Activated CD4-positive, alpha-beta T cell treated with anti-CD3 and anti-CD28 coated beads, Interleukin-2, amount 50 U/mL, for 24 hours (primary cell): Measurements from ENCODE around the gene HIVEP3.

Source experiments
- DNase-seq, 2 donors: peaks; one replicate each; pipeline ENCODE4 v3.0.0-alpha.2; 2020; ENCODE audit warnings: low read depth in 1 of 2, low spot score in 1 of 2

HIVEP3 gene

GRCh38 chr1:41792485-41792770 lies 126.3 kb downstream of the HIVEP3 start:
- no peak for DNase-seq

DNA sequence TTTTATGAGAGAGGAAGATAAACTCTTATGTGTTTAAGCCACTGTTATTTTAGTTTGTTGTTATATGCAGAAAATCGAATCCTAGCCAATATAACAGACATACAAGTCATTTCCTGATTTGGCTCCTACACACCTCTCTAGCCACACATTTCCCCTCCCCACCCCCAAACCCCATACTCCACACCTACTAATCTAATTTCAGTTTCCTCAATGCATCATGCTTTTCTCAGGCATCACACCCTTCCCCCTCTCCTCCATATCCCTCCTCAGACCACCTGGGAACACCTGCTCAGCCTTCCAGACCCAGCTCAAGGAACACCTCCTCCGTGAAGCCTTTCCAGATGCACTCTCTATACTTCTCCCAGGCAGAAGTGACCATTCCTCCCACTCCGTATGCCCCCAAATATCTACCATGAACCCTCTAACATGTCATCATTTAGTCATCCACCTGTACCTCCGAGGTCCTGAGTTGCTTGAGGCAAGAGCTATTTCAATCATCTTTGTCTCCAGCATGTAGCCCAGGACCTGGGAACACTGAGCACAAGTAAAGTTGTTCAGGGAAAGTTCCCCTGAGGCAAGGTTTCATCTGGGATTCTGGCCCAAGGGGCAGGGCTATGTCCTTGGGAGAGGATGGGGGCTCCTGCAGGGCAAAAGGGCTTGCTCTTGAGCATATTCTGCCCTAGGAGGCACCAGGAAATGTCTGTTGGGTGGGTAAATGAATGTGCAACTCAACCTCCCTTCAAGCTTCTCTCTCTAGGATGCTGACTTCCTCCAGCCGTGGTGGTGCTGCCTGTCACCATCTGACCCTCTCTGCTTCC lies 126.8 kb downstream of the HIVEP3 start:
- DNase-seq, result peak in 1 of 2 donors; percentile 43

DNA sequence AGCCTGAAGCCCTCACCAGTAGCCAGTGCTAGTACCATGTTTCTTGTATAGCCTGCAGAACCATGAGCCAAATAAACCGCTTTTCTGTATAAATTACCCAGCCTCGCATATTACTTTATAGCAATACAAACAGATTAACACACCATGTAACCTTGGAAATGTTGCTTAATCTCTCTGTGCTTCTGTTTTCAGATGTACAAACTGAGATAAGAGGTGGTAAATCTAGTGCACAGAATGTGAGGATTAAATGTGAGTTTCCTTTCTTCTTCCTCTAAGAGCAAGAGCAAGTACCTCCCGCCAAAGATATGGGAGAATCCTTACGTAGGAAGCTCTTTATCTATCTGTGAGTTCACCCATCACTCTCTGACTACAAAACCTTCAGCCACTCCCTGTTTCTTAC lies 128.4 kb downstream of the HIVEP3 start:
- no peak for DNase-seq

DNA sequence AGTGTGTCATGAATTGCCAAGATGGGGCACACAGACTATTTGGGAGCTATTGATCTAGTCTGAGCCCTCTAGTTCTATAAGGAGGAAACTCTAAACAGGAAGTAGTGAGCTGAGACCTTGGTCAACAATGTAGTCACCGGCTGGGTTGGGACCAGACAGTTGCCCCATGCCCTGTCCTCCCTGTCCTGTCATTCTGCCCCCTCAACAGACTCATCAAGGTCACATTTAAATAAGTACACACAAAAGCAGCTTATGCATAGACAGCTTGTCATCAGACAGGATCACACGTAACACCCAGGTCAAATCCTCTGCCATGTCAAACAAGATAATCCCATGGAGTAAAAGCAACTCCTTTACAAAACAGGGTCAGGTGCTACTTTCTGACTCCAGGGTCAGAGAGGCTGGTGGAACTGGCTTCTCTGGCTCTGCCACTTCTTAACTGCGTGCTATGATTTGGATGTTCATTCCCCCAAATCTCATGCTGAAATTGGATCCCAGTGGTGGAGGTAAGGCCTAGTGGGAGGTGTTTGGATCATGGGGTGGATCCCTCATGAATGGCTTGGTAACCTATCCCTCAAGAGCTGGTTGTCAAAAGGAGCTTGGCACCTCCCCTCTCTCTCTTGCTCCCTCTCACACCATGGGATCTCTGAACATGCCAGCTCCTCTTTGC lies 128.9 kb downstream of the HIVEP3 start:
- no peak for DNase-seq

GRCh38 chr1:41788427-41788826 lies 130.3 kb downstream of the HIVEP3 start:
- no peak for DNase-seq

GRCh38 chr1:41784531-41785274 lies 134.0 kb downstream of the HIVEP3 start:
- DNase-seq, result no peak

DNA sequence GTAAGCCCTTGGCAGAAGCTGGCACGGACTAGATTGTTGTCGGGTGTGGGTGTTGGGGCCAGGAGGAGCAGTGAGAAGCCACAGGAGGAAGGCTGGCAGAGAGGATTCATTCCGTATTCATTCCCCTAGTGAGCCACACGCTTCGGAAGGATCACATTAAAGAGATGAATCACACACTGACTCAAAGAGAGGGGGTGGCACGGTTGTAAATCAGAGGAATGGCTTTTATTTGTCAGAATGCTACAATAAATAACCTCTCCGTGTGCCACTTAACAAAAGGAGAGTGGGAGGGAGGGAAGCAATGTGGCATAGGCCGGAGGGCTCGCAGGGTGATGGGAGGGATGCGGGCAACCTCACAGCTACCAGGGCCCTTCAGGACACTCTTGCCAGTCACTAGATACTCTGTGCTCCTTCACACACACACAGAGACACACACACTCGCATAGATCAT lies 135.5 kb downstream of the HIVEP3 start:
- DNase-seq, result peak in 1 of 2 donors; percentile 57

GRCh38 chr1:41780916-41781315 lies 137.8 kb downstream of the HIVEP3 start:
- no peak for DNase-seq

GRCh38 chr1:41780322-41780721 lies 138.4 kb downstream of the HIVEP3 start:
- no peak for DNase-seq

DNA sequence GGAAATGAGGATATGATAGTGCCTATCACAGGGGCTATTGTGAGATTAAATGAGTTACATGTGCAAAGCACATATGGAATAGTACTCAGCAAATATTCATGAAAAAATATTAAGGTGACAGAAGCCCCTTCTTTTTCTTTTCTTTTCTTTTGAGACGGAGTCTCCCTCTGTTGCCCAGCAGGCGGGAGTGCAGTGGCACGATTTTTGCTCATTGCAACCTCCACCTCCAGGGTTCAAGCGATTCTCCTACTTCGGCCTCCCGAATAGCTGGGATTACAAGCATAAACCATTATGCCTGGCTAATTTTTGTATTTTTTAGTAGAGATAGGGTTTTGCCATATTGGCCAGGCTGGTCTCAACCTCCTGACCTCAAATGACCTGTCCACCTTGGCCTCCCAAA lies 139.4 kb downstream of the HIVEP3 start:
- DNase-seq, result no peak

- DNase-seq, result no peak
These were observed 141.0 kb downstream of the HIVEP3 start for GRCh38 chr1:41777695-41778094.

DNA sequence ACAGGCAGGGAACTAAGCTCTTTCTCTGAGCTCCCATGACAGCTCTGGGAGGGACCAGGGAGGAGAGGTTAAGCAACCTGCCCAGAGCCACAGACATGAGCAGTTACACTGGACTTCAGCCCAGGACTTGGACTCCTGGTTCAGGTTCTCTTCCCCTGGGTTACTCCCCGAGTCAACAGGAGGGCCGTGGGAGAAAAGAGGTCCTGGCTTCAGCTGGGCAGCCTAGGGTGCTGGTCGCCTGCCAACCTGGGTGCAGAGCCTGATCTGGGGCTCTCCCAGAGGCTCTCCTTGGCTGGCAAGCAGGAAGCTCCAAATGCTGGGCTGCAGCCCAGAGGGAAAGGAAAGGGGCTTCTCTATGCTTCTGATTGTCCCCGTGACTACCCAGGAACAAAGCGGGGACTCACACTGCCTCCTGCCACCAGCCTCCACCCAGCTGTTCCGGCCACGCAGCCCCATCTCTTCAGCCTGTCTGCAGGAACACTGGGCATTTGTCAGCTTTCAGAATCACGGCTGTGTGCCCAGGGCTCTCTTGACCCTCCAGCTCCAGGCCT lies 141.8 kb downstream of the HIVEP3 start:
- DNase-seq, result no peak

DNA sequence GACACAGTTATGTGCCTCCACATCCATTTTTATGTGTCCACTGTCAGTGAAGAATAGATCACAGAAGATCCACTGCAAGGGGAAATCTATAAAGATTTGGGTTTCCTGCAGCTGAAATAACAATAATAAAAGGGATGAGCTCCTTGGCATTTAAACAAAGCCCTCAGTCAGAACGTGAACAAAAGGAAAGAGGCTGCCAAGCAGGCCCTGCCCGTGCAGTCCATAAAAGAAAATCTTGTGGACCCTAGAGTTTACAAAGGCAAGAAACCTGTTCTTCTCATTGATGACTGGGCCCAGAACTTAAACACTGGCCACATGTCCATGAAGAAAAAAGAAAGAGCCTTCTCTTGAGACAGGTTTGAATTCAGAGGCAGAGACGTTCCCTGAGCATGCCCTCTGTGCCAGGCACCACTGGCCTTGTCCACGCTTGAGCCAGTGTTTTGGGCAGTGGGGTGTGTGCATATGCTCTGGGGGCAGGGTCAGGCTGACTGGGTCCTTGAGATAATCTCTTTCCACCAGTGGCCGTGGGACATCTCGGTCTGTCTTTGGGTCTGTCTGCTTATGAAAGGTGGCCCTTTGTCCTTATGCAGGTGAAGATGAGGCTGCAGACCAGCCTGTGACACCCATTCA lies 142.7 kb downstream of the HIVEP3 start:
- no peak for DNase-seq

DNA sequence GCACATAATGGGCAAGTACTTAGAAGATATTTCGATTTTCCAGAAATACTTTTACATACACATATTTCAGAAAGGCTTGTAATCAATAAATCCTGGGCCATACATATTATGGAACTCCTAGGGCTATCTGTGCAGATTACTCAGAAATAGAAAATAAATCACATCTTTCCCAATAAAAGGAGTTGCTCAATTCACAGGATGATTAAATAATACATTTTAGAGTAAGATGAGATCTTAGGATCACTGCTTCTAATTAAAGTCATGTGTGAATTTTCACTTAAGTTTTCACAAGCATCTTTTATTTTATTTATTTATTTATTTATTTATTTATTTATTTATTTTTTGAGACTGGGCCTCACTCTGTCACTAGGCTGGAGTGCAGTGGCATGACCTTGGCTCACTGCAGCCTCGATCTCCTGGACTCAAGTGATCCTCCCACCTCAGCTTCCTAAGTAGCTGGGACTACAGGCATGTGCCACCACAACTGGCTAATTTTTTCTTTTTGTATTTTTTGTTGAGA lies 144.2 kb downstream of the HIVEP3 start:
- DNase-seq, result no peak

GRCh38 chr1:41773842-41774241 lies 144.9 kb downstream of the HIVEP3 start:
- no peak for DNase-seq

GRCh38 chr1:41773144-41773591 lies 145.6 kb downstream of the HIVEP3 start:
- no peak for DNase-seq

DNA sequence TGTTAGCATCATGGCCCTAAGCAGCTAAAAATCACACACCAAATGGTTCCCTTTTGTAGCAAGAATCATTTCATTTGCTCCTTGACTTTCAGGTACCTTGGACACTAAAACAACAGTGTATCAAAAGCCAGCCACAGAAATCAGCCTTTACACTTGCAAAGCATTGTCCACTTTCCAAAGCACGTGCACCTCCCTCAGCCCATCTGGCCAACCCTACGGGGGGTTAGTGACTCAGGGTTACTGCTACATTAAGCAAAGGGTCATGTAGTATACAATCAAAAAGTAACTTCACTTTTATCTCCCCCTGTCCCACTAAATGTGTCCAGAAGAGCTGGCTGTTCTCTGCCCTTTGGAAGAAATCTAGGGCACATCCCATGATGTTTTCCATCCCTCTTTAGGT lies 149.7 kb downstream of the HIVEP3 start:
- DNase-seq, result no peak

- DNase-seq, result no peak
These were observed 150.1 kb downstream of the HIVEP3 start for GRCh38 chr1:41768583-41768982.

GRCh38 chr1:41767534-41768525 lies 150.9 kb downstream of the HIVEP3 start:
- no peak for DNase-seq

GRCh38 chr1:41766546-41766945 lies 152.2 kb downstream of the HIVEP3 start:
- DNase-seq, result no peak
